ENCODE measurements around the gene SLC25A31. TPM values are rescaled to one million over a fixed set of nuclear protein-coding genes. Genes with fewer than 3 reads are reported as not detected.

SLC25A31 gene
- total RNA-seq, 1 donor from 2014 or later: not detected

GRCh38 chr4:127822430-127822829 lies 92.2 kb downstream of the SLC25A31 start:
- no peaks in the 10 kb centered on the region for H3K27me3 ChIP-seq (ENCODE audit: low read depth)
- intact Hi-C loops (cut with micrococcal nuclease): no loop called here
- no peak for TF ChIP-seq CTCF (IDR thresholded peaks at IDR 0.05; ENCODE audit: borderline replicate concordance)
- H3K4me1 ChIP-seq: no peaks in the 10 kb centered on the region
- H3K9me3 ChIP-seq (replicated peaks): no peaks in the 10 kb centered on the region
- no peak for DNase-seq
- no peak overlapping the region for H3K27ac ChIP-seq (replicated peaks)
- no peak overlapping the region for H3K4me3 ChIP-seq
- H3K36me3 ChIP-seq: peaks cover 41% of the 10 kb centered on the region

Other genes with a start within 250 kb of the SLC25A31 start
- gene INTU, start 97.4 kb upstream of the SLC25A31 start, total RNA-seq: 5.2 TPM
- 16.1 TPM for gene HSPA4L, start 51.9 kb downstream of the SLC25A31 start, total RNA-seq
- 0.49 TPM for gene PLK4, start 150.5 kb downstream of the SLC25A31 start, total RNA-seq
- gene MFSD8, start 234.8 kb downstream of the SLC25A31 start, total RNA-seq: 12.3 TPM
- 30.4 TPM for gene ABHD18, start 235.0 kb downstream of the SLC25A31 start, total RNA-seq